MM.1S (cell line): ENCODE results near the gene RXFP4.

Source experiments
- DNase-seq: peaks from one replicate; pipeline ENCODE4 v3.0.0-alpha.2; 2015
- H2AFZ ChIP-seq: fragments of 300-600 bp; sonication (generic); 2 replicates; pipeline ENCODE4 v1.6.0; 2016; ENCODE audit warnings: antibody characterized with exemption, low read length
- H3F3A ChIP-seq: fragments of 300-600 bp; sonication (generic); 2 replicates; pipeline ENCODE4 v1.6.1; 2016; ENCODE audit warnings: mild to moderate bottlenecking, antibody characterized with exemption, low read length, moderate library complexity, mixed read lengths; ENCODE audit not compliant: insufficient read depth
- H3K27ac ChIP-seq: fragments of 300-600 bp; sonication (generic); 2 replicates; pipeline ENCODE4 v1.5.1; 2016; ENCODE audit warnings: mild to moderate bottlenecking, low read length
- H3K27me3 ChIP-seq: fragments of 300-600 bp; sonication (generic); replicated peaks from 2 replicates; pipeline ENCODE4 v1.6.0; 2016; ENCODE audit warnings: low read length; ENCODE audit not compliant: insufficient read depth
- H3K36me3 ChIP-seq: fragments of 300-600 bp; sonication (generic); replicated peaks from 2 replicates; pipeline ENCODE4 v1.6.1; 2016; ENCODE audit warnings: mild to moderate bottlenecking, low read length, mixed read lengths; ENCODE audit not compliant: insufficient read depth
- H3K4me1 ChIP-seq: fragments of 300-600 bp; sonication (generic); 2 replicates; pipeline ENCODE4 v1.6.1; 2016; ENCODE audit warnings: low read length, mixed read lengths
- H3K4me2 ChIP-seq: fragments of 300-600 bp; sonication (generic); 2 replicates; pipeline ENCODE4 v1.6.0; 2016; ENCODE audit warnings: low read depth, low read length
- H3K4me3 ChIP-seq: fragments of 300-600 bp; sonication (generic); 2 replicates; pipeline ENCODE4 v1.5.1; 2016; ENCODE audit warnings: low read length, mixed read lengths
- H3K79me2 ChIP-seq: fragments of 300-600 bp; sonication (generic); 2 replicates; pipeline ENCODE4 v1.6.1; 2016; ENCODE audit warnings: mixed run types, low read length, mixed read lengths
- H3K9ac ChIP-seq: fragments of 300-600 bp; sonication (generic); 2 replicates; pipeline ENCODE4 v1.6.1; 2016; ENCODE audit warnings: low read length, mixed read lengths
- H3K9me2 ChIP-seq: fragments of 300-600 bp; sonication (generic); replicated peaks from 2 replicates; pipeline ENCODE4 v1.6.1; 2016; ENCODE audit warnings: mild to moderate bottlenecking, low read length, mixed read lengths; ENCODE audit not compliant: insufficient read depth
- H3K9me3 ChIP-seq: fragments of 300-600 bp; sonication (generic); replicated peaks from 2 replicates; pipeline ENCODE4 v1.6.1; 2016; ENCODE audit warnings: mild to moderate bottlenecking, low read length, mixed read lengths; ENCODE audit not compliant: insufficient read depth
- H4K20me1 ChIP-seq: fragments of 300-600 bp; sonication (generic); 2 replicates; pipeline ENCODE4 v1.6.1; 2016; ENCODE audit warnings: mild to moderate bottlenecking, low read length, moderate library complexity, mixed read lengths; ENCODE audit not compliant: insufficient read depth
- EZH2 ChIP-seq: fragments of 300-600 bp; sonication (generic); optimal IDR thresholded peaks from 2 replicates; pipeline ENCODE3; 2017; ENCODE audit warnings: low read depth, mild to moderate bottlenecking, antibody characterized with exemption, low read length, mixed read lengths
- EZH2phosphoT487 ChIP-seq: fragments of 300-600 bp; sonication (generic); IDR thresholded peaks from 2 replicates; pipeline ENCODE4 v1.6.1; 2018; ENCODE audit warnings: antibody characterized with exemption, low read length
- TF ChIP-seq, protein P1 (sequence below): fragments of 300-600 bp; sonication (generic); IDR thresholded peaks from 2 replicates; pipeline ENCODE4 v1.5.1; 2016; ENCODE audit warnings: antibody characterized with exemption, low read length, mixed read lengths

Gene RXFP4

DNA sequence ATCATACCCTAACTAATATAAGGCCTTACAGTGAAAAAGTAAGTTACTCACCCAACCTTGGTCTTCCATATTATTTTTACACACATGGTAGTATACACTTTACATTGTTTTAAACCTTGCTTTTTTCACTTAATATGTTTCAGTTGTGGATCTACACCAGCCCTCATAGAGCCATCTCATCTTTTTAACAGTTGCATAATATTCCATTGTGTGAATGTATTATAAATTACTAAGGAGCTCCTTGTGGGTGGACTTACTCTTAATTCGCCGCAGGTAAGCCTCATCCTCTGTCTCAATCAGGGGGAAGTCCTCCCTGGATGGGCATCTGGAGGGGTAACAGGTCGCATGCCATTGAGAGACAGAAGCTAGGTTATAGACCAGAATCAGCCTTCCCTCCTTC, 13.2 kb downstream of the RXFP4 start:
- Histone ChIP-seq H3K4me3 (no peak overlapping the region), H3K9ac (no peak overlapping the region), H3K79me2 (peaks cover 94% of the 10 kb centered on the region), H3K4me2 (no peak overlapping the region), H2AFZ (no peak overlapping the region), H3K9me2 (no peaks in the 10 kb centered on the region), H3K36me3 (peaks cover 58% of the 10 kb centered on the region), H4K20me1 (no peaks in the 10 kb centered on the region), H3K27me3 (no peaks in the 10 kb centered on the region), H3K27ac (no peak overlapping the region), H3K9me3 (no peaks in the 10 kb centered on the region), H3F3A (peaks cover 53% of the 10 kb centered on the region), H3K4me1 (peaks cover 28% of the 10 kb centered on the region)
- no peak for DNase-seq
- TF ChIP-seq EZH2, result no peak
- TF ChIP-seq, protein P1, sequence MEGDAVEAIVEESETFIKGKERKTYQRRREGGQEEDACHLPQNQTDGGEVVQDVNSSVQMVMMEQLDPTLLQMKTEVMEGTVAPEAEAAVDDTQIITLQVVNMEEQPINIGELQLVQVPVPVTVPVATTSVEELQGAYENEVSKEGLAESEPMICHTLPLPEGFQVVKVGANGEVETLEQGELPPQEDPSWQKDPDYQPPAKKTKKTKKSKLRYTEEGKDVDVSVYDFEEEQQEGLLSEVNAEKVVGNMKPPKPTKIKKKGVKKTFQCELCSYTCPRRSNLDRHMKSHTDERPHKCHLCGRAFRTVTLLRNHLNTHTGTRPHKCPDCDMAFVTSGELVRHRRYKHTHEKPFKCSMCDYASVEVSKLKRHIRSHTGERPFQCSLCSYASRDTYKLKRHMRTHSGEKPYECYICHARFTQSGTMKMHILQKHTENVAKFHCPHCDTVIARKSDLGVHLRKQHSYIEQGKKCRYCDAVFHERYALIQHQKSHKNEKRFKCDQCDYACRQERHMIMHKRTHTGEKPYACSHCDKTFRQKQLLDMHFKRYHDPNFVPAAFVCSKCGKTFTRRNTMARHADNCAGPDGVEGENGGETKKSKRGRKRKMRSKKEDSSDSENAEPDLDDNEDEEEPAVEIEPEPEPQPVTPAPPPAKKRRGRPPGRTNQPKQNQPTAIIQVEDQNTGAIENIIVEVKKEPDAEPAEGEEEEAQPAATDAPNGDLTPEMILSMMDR, result no peak
- TF ChIP-seq EZH2phosphoT487, result no peak

DNA sequence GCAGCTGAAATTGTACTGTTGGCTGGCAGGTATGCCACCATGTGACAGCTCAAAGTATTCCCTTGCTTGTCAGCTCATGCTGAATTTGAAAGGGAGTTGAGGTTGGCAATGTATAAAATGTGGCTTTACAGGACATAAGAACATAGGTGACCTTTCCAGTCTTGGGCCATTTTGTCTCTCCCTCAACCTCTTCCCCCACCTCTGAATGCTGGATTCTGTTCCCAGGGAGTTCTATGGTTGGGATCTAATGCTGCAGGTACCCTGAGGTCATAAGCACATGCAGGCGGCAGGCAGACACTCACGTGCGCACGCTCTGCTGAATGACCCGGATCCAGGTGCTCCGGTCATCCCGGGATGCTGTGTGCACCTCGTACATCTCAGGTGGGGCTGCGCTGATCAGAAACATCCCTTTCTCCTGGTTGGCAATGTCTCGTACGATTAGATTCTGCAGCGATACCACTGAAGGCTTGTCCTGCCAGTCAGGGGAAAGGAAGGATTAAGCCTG, 16.0 kb downstream of the RXFP4 start:
- Histone ChIP-seq H3K4me2 (no peak overlapping the region), H3K27me3 (no peaks in the 10 kb centered on the region), H2AFZ (no peak overlapping the region), H4K20me1 (no peaks in the 10 kb centered on the region), H3K9ac (no peak overlapping the region), H3K4me1 (peaks cover 7% of the 10 kb centered on the region; the same call in 1 of the 2 replicates), H3K9me2 (no peaks in the 10 kb centered on the region), H3K4me3 (no peak overlapping the region), H3F3A (peaks cover 32% of the 10 kb centered on the region), H3K36me3 (peaks cover 50% of the 10 kb centered on the region), H3K79me2 (peaks cover 95% of the 10 kb centered on the region), H3K9me3 (no peaks in the 10 kb centered on the region), H3K27ac (no peak overlapping the region)
- no peak for DNase-seq
- no peak for TF ChIP-seq EZH2phosphoT487
- TF ChIP-seq EZH2, result no peak
- TF ChIP-seq, protein P1, result no peak

DNA sequence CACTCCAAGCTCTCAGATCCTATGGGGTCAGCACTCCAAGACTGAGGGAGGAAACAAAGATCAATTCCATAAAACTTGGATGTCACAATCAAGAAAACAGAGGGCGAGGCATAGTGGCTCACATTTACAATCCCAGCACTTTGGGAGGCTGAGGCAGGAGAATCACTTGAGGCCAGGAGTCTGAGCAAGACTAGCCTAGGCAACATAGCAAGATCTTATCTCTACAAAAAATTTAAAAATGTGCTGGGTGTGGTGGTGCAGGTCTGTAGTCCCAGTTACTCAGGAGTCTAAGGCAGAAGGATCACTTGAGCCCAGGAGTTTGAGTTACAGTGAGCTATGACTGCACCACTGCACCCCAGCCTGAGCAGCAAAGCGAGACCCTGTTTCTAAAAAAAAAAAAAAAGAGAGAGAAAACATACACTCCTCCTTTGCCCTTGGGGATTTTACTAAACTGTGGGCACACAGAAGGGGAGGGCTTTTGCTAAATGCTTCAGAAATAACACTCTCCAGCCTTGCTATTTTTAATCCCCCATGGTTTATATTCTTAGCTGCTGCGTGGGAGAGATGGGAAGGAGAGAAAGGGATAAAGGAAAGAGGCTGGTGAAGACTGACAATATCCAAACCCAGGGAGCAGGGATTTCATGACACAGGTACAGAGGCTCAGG, 18.8 kb downstream of the RXFP4 start:
- no peak overlapping the region for H2AFZ ChIP-seq
- no peak overlapping the region for H3K4me2 ChIP-seq
- TF ChIP-seq EZH2phosphoT487 (no peak), EZH2 (no peak)
- TF ChIP-seq, protein P1, result no peak
- no peak overlapping the region for H3K27ac ChIP-seq
- no peak overlapping the region for H3K9ac ChIP-seq
- H3K27me3 ChIP-seq, result no peaks in the 10 kb centered on the region
- peaks cover 20% of the 10 kb centered on the region for H3F3A ChIP-seq
- DNase-seq, result no peak
- no peak overlapping the region for H3K4me3 ChIP-seq
- H4K20me1 ChIP-seq, result no peaks in the 10 kb centered on the region
- H3K9me3 ChIP-seq, result no peaks in the 10 kb centered on the region
- peaks cover 93% of the 10 kb centered on the region for H3K79me2 ChIP-seq
- peaks cover 47% of the 10 kb centered on the region for H3K36me3 ChIP-seq
- no peaks in the 10 kb centered on the region for H3K9me2 ChIP-seq
- 0 out of 2 replicates have a peak, but pooled peaks cover 14% of the 10 kb centered on the region for H3K4me1 ChIP-seq
